GM12878 (cell line): ENCODE results near the gene TRIP12. TPM values are rescaled to one million over a fixed set of nuclear protein-coding genes. Genes with fewer than 3 reads are reported as not detected.

Experiments
- ATAC-seq: fragments of 200-7000 bp; cut with Tn5 transposase; 3 replicates; pipeline ENCODE4 v1.9.1; 2020; ENCODE audit warnings: mild to moderate bottlenecking, moderate library complexity
- BruUV-seq: library from RNA; stranded (reverse); fragments of 400-500 nt; replicated peaks from 2 replicates; lab custom pipeline; 2021; lab: Mats Ljungman, UMichigan
- CTCF ChIA-PET: fragments of 300-600 bp; sonication (Branson Sonifier 250); formaldehyde crosslinking; extraction: SDS; loops from one replicate; lab custom pipeline; 2021; ENCODE audit warnings: inconsistent platforms; lab: Yijun Ruan, JAX
- POLR2A ChIA-PET: fragments of 350-600 bp; formaldehyde crosslinking; extraction: SDS; loops from one replicate; lab custom pipeline; 2021; ENCODE audit warnings: inconsistent platforms; lab: Charles Lee
- RAD21 ChIA-PET: fragments of 300-600 bp; sonication (Branson Sonifier 250); formaldehyde crosslinking; loops from one replicate; lab custom pipeline; 2023; ENCODE audit warnings: antibody characterized with exemption; ENCODE audit not compliant: unreplicated experiment; lab: Charles Lee
- SMC1A ChIA-PET: fragments of 300-600 bp; sonication (Branson Sonifier 250); formaldehyde crosslinking; loops from one replicate; lab custom pipeline; 2023; ENCODE audit not compliant: unreplicated experiment, uncharacterized antibody; lab: Charles Lee
- DNase-seq: peaks from one replicate; pipeline ENCODE4 v3.0.0-alpha.2; 2011; ENCODE audit warnings: low read depth, low spot score
- FAIRE-seq: peaks from 3 replicates; lab custom pipeline; 2011; peaks lifted over from hg19 to GRCh38; lab: Jason Lieb, UNC
- H2AFZ ChIP-seq: 2 replicates; pipeline ENCODE4 v1.6.0; 2011; ENCODE audit warnings: low read depth, low read length, control low read depth; ENCODE audit not compliant: control insufficient read depth
- H3K27ac ChIP-seq: 2 replicates; pipeline ENCODE4 v1.5.1; 2011; ENCODE audit warnings: control low read depth; ENCODE audit not compliant: control insufficient read depth, insufficient read depth
- H3K27me3 ChIP-seq, 2 experiments: replicated peaks in 1 of 2; 2 replicates each; pipeline versions ENCODE4 v1.6.0 to v1.6.1; 2011; ENCODE audit warnings: low read length in 1 of 2; ENCODE audit not compliant: control insufficient read depth in 2 of 2, insufficient read depth in 2 of 2
- H3K36me3 ChIP-seq, 2 experiments: 2 replicates each; pipeline ENCODE4 v1.5.1; 2011; ENCODE audit warnings: low read length in 1 of 2; ENCODE audit not compliant: control insufficient read depth in 2 of 2, insufficient read depth in 2 of 2
- H3K4me1 ChIP-seq: 2 replicates; pipeline ENCODE4 v1.6.1; 2011; ENCODE audit warnings: mild to moderate bottlenecking, low read length, moderate library complexity, mixed read lengths; ENCODE audit not compliant: control insufficient read depth, insufficient read depth
- H3K4me2 ChIP-seq: 2 replicates; pipeline ENCODE4 v1.6.0; 2011; ENCODE audit warnings: control low read depth; ENCODE audit not compliant: control insufficient read depth, insufficient read depth
- H3K4me3 ChIP-seq: fragments of 200-600 bp; sonication (generic); 2 replicates; pipeline ENCODE4 v1.5.1; 2016
- H3K79me2 ChIP-seq: 2 replicates; pipeline ENCODE4 v1.6.0; 2011; ENCODE audit warnings: low read length; ENCODE audit not compliant: control insufficient read depth, insufficient read depth
- H3K9ac ChIP-seq: 2 replicates; pipeline ENCODE4 v1.8.0; 2011; ENCODE audit warnings: low read length, control low read depth, mixed read lengths; ENCODE audit not compliant: control insufficient read depth, insufficient read depth
- H3K9me3 ChIP-seq: replicated peaks from 3 replicates; pipeline ENCODE4 v1.5.1; 2011; ENCODE audit warnings: mild to moderate bottlenecking, low read length; ENCODE audit not compliant: control insufficient read depth, insufficient read depth
- H4K20me1 ChIP-seq: 2 replicates; pipeline ENCODE4 v1.6.0; 2011; ENCODE audit not compliant: control insufficient read depth, insufficient read depth
- BACH1 ChIP-seq: fragments of 450-650 bp; IDR thresholded peaks from 2 replicates; pipeline ENCODE4 v1.6.1; 2017; ENCODE audit warnings: mild to moderate bottlenecking, borderline replicate concordance
- IKZF1 ChIP-seq: fragments of 450-650 bp; conservative IDR thresholded peaks from 2 replicates; pipeline ENCODE4 v1.6.1; 2017; ENCODE audit warnings: antibody characterized with exemption, mild to moderate bottlenecking
- IRF4 ChIP-seq: IDR thresholded peaks from 2 replicates; pipeline ENCODE4 v1.6.1; 2011; ENCODE audit warnings: low read depth, low read length
- KDM1A ChIP-seq: fragments of 200-600 bp; sonication (generic); IDR thresholded peaks from 2 replicates; pipeline ENCODE4 v1.6.1; 2016; ENCODE audit warnings: borderline replicate concordance
- MEF2B ChIP-seq: fragments of 450-650 bp; IDR thresholded peaks from 2 replicates; pipeline ENCODE4 v1.6.1; 2018; ENCODE audit warnings: mild to moderate bottlenecking, moderate library complexity; ENCODE audit not compliant: partially characterized antibody, poor library complexity, severe bottlenecking
- NFYA ChIP-seq: IDR thresholded peaks from 2 replicates; pipeline ENCODE4 v1.6.1; 2011; ENCODE audit warnings: low read depth, mild to moderate bottlenecking, low read length, improper control_type of control experiment, borderline replicate concordance
- POU2F2 ChIP-seq: IDR thresholded peaks from 3 replicates; pipeline ENCODE4 v1.6.1; 2011; ENCODE audit warnings: low read depth, mild to moderate bottlenecking, low read length, borderline replicate concordance
- RB1 ChIP-seq: fragments of 450-650 bp; formaldehyde crosslinking; IDR thresholded peaks from 2 replicates; pipeline ENCODE4 v1.6.1; 2017; ENCODE audit warnings: mild to moderate bottlenecking, borderline replicate concordance
- RELA ChIP-seq: fragments of 450-650 bp; IDR thresholded peaks from 2 replicates; pipeline ENCODE4 v1.8.0; 2014; ENCODE audit warnings: borderline replicate concordance; ENCODE audit not compliant: partially characterized antibody
- TCF3 ChIP-seq: IDR thresholded peaks from 2 replicates; pipeline ENCODE4 v1.6.1; 2012; ENCODE audit warnings: low read depth, mild to moderate bottlenecking, low read length, borderline replicate concordance; ENCODE audit not compliant: insufficient read depth
- WGBS: methylation state at CpG from one replicate; pipeline ENCODE4 v1.1.6; 2016; ENCODE audit warnings: low lambda C conversion rate; ENCODE audit not compliant: insufficient replicate concordance, insufficient coverage; ENCODE audit errors: missing lambda C conversion rate; 5-methylcytosine and 5-hydroxymethylcytosine counted together
- in situ Hi-C: fragments of 300-500 bp; cut with MboI; formaldehyde crosslinking; loops from 9 replicates; pipeline ENCODE4 v1.14.3; 2018; ENCODE audit warnings: mixed read lengths
- intact Hi-C: fragments of 100-400 bp; cut with micrococcal nuclease; formaldehyde crosslinking; loops from one replicate; pipeline ENCODE4 v1.14.2; 2022; ENCODE audit not compliant: unreplicated experiment
- polyA plus RNA-seq, 11 experiments: library from polyadenylated mRNA; depleted of rRNA in 4 of 11; unstranded in 6 of 11; stranded (reverse) in 5 of 11; fragments of >200 nt; fragmentation: Nextera tagmentation in 4 of 11; fragmentation: Illumina TruSeq in 1 of 11; extraction: Ambion mirVana in 4 of 11; extraction: Trizol in 1 of 11; gene quantifications; 1 replicate in 1 of 11; 2 replicates in 10 of 11; pipeline versions ENCODE4 v1.2.1 to v1.2.3, GENCODE V29; 2011 to 2016; ENCODE audit warnings: inconsistent platforms in 2 of 11, missing spikeins in 2 of 11, low read depth in 1 of 11
- total RNA-seq, 4 experiments: library from RNA; depleted of rRNA in 3 of 4; stranded (reverse); fragments of >200 nt in 3 of 4; fragmentation: Illumina TruSeq in 1 of 4; extraction: Trizol in 1 of 4; gene quantifications; 2 replicates each; pipeline versions ENCODE4 v1.2.1 to v1.2.3, GENCODE V29; 2013 to 2021
- TF ChIP-seq, protein P1 (sequence below): fragments of 450-650 bp; IDR thresholded peaks from 2 replicates; pipeline ENCODE4 v1.6.1; 2017; ENCODE audit warnings: mild to moderate bottlenecking, low read depth, inconsistent platforms; ENCODE audit not compliant: poor library complexity, severe bottlenecking

Gene TRIP12
- total and polyA plus RNA-seq, 10 of the 15 experiments (the other 5 are each of a cell fraction or from before 2014, with no cell fraction given) = 23.1 to 207 (median 97.0) TPM

GRCh38 chr2:229937537-229937936, 15.7 kb upstream of the TRIP12 start:
- Histone ChIP-seq H3K79me2 (no peaks in the 10 kb centered on the region), H3K4me1 (no peaks in the 10 kb centered on the region), H3K36me3 (no peaks in the 10 kb centered on the region), H3K27ac (no peak overlapping the region), H3K9me3 (no peaks in the 10 kb centered on the region)
- CTCF ChIA-PET = no interaction called here
- WGBS = 79% methylated on average over 4 of the region's 4 CpGs
- FAIRE-seq = no peak
- POLR2A ChIA-PET = interaction anchor here (0.7 kb wide), 1 partner anchor 370 kb away, joined by 5 read pairs; no protein-coding TSS in a partner anchor
- SMC1A ChIA-PET = no interaction called here
- no TSS peak for BruUV-seq
- no peak for ATAC-seq
- TF ChIP-seq IRF4 = no peak
- no peak for TF ChIP-seq MEF2B
- TF ChIP-seq TCF3 = no peak
- TF ChIP-seq RB1 = no peak
- TF ChIP-seq NFYA = no peak
- no peak for TF ChIP-seq RELA
- no peak for TF ChIP-seq KDM1A
- TF ChIP-seq, protein P1, sequence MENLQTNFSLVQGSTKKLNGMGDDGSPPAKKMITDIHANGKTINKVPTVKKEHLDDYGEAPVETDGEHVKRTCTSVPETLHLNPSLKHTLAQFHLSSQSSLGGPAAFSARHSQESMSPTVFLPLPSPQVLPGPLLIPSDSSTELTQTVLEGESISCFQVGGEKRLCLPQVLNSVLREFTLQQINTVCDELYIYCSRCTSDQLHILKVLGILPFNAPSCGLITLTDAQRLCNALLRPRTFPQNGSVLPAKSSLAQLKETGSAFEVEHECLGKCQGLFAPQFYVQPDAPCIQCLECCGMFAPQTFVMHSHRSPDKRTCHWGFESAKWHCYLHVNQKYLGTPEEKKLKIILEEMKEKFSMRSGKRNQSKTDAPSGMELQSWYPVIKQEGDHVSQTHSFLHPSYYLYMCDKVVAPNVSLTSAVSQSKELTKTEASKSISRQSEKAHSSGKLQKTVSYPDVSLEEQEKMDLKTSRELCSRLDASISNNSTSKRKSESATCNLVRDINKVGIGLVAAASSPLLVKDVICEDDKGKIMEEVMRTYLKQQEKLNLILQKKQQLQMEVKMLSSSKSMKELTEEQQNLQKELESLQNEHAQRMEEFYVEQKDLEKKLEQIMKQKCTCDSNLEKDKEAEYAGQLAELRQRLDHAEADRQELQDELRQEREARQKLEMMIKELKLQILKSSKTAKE = no peak
- no peak for TF ChIP-seq BACH1
- no peak for TF ChIP-seq POU2F2
- no peak for TF ChIP-seq IKZF1
- TF ChIP-seq, all 136 proteins: peak for 0
- H3K4me3 ChIP-seq = no peak overlapping the region
- DNase-seq = no peak
- RAD21 ChIA-PET = no interaction called here
- in situ Hi-C loops = no loop called here
- H3K9ac ChIP-seq = no peak overlapping the region
- no peak overlapping the region for H3K4me2 ChIP-seq
- no peaks in the 10 kb centered on the region for H3K27me3 ChIP-seq
- intact Hi-C loops = no loop called here
- no peak overlapping the region for H2AFZ ChIP-seq
- H4K20me1 ChIP-seq = no peaks in the 10 kb centered on the region
